Mesodermal cell (in vitro differentiated cells): ENCODE results near the gene EPS15.
"Not testable (repeated sequence)": the region's sequence is repeated elsewhere in the genome, so short reads cannot be mapped to it uniquely, and the experiment has no call there.

Source experiments
- H3K27ac ChIP-seq: 2 replicates; pipeline ENCODE4 v1.7.0; 2013; ENCODE audit warnings: mild to moderate bottlenecking, low read depth, low read length, moderate library complexity; ENCODE audit not compliant: severe bottlenecking
- H3K36me3 ChIP-seq: 2 replicates; pipeline ENCODE4 v1.7.1; 2013; ENCODE audit warnings: mild to moderate bottlenecking, low read length, moderate library complexity; ENCODE audit not compliant: control insufficient read depth, insufficient read depth
- H3K4me1 ChIP-seq: one replicate; pipeline ENCODE4 v1.7.1; 2013; ENCODE audit warnings: mild to moderate bottlenecking, low read length; ENCODE audit not compliant: insufficient read depth, control insufficient read depth, poor library complexity, severe bottlenecking
- H3K4me3 ChIP-seq: 2 replicates; pipeline ENCODE4 v1.7.0; 2013; ENCODE audit warnings: low read length, control low read depth, mild to moderate bottlenecking; ENCODE audit not compliant: insufficient read depth, poor library complexity, severe bottlenecking; ENCODE audit errors: extremely low read depth
- H3K9me3 ChIP-seq: 2 replicates; pipeline ENCODE4 v1.7.1; 2013; ENCODE audit warnings: mild to moderate bottlenecking, low read length, moderate library complexity; ENCODE audit not compliant: control insufficient read depth
- WGBS, 2 experiments: methylation state at CpG; one replicate each; pipeline ENCODE4 v1.1.5; 2013; ENCODE audit warnings: missing lambda C conversion rate in 2 of 2; ENCODE audit not compliant: insufficient coverage in 2 of 2; 5-methylcytosine and 5-hydroxymethylcytosine counted together

The EPS15 gene

DNA sequence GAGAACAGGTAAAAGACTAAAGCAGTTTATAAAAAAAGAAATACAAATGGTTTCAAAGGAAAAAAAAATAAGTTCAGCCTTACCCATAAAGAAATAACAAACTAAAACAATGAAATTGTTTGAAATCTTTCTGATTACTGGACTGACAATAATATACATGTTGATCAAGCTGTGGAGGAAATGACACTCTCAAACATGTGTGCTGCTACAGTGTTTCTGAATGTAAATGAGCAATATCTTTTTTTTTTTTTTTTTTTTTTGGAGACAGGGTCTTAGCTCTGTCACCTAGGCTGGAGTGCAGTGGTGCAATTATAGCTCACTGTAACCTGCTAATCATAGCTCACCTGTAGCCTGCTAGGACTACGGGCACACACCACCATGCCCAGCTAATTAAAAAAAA lies 6.5 kb downstream of the EPS15 start:
- no peak overlapping the region for H3K27ac ChIP-seq
- H3K9me3 ChIP-seq: no peaks in the 10 kb centered on the region
- WGBS, 2 experiments: 67 to 100% methylated on average over 1 of the region's 1 CpG
- H3K36me3 ChIP-seq: no peaks in the 10 kb centered on the region
- H3K4me3 ChIP-seq: no peak overlapping the region
- no peaks in the 10 kb centered on the region for H3K4me1 ChIP-seq

DNA sequence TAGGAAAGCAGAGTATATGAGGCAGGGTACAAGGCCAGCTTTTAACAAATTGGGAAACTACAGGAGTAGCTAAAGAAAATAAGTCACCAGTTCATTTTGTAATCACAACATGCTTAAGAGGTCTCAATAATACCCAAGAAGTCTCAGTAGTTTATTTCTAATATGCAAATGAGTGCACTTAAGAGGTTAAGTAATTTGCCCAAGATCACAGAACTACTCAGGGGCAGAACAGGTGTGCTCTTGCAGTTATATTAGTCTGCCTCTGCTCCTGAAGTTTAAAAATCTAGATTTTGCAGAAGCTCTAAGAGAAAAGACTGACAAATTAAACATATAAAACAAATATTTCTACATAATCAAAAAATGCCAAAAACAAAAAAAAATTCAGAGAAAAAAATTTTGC lies 6.9 kb downstream of the EPS15 start:
- no peak overlapping the region for H3K27ac ChIP-seq
- no peaks in the 10 kb centered on the region for H3K4me1 ChIP-seq
- no peaks in the 10 kb centered on the region for H3K9me3 ChIP-seq
- no peaks in the 10 kb centered on the region for H3K36me3 ChIP-seq
- no peak overlapping the region for H3K4me3 ChIP-seq

DNA sequence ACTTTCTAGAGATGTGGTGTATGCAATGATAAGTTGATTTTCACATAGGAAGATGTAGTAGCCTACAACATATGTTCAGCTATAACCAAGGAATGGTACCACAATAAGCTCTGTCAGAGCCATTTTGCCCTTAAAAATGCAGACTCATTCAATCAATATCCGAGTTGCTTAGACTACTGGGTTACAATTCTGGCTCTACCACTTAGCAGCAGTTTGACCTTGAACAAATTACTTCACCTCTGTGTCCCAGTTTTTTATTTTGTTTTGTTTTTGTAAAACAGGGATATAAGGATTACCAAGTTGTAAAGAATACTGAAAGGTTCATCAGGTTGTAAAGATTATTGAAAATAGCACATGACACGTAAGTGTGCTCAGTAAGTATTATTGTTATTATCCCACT lies 9.3 kb downstream of the EPS15 start:
- Histone ChIP-seq H3K4me3 (no peak overlapping the region), H3K4me1 (no peaks in the 10 kb centered on the region), H3K27ac (no peak overlapping the region), H3K36me3 (peaks cover 3% of the 10 kb centered on the region), H3K9me3 (no peaks in the 10 kb centered on the region)
- WGBS, 2 experiments: 78% methylated on average over 1 of the region's 2 CpGs; no CpG with 5 or more reads in 1 of the 2 experiments

DNA sequence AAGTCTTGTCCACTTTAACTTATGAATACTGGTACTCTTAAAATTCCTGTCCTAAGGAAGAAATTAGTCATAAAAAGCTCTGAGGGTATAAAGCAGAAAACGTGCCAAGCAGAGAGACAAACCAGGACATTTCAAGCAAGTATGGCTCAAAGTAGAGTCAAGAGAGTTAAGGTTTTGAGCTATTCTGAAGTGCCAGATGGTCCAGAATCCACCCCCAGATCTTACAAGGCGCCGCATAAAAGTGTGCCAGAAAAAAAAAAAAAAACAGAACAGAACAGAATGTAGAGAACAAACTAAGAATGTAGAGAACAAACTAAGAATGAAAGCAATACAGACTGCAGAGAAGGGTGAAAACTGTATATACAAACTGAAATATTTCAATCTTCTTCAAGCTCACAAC lies 12.5 kb downstream of the EPS15 start:
- no peak overlapping the region for H3K27ac ChIP-seq
- no peak overlapping the region for H3K4me3 ChIP-seq
- H3K36me3 ChIP-seq: peaks cover 24% of the 10 kb centered on the region
- WGBS, 2 experiments: 43 to 60% methylated on average over 1 of the region's 3 CpGs
- no peaks in the 10 kb centered on the region for H3K9me3 ChIP-seq
- H3K4me1 ChIP-seq: no peaks in the 10 kb centered on the region

DNA sequence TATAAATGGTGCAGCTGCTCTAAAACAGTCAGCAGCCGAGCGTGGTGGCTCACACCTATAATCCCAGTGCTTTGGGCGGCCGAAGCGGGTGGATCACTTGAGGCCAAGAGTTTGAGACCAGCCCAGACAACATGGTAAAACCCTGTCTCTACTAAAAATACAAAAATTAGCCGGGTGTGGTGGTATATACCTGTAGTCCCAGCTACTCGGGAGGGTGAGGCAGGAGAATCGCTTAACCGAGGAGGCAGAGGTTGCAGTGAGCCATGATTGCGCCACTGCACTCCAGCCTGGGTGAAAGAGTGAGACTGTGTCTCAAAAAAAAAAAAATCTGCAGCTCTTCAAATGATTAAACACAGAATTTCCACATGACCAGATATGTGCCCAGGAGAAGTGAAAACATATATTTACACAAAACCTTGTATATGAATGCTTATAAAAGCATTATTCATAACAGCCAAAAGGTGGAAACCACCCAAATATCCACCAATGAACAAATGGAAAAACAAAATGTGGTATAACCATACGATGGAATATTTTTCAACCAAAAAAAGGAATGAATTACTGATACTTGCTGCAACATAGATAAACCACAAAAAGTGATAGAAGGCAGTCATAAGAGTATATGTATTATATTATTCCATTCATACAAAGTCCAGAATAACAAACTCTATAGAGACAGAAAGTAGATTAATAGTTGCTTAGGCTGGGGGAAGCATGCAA lies 14.1 kb downstream of the EPS15 start:
- no peaks in the 10 kb centered on the region for H3K9me3 ChIP-seq
- no peaks in the 10 kb centered on the region for H3K4me1 ChIP-seq
- peaks cover 26% of the 10 kb centered on the region for H3K36me3 ChIP-seq
- WGBS, 2 experiments: 96 to 97% methylated on average over 4 to 7 of the region's 11 CpGs
- H3K27ac ChIP-seq: no peak overlapping the region
- H3K4me3 ChIP-seq: no peak overlapping the region

DNA sequence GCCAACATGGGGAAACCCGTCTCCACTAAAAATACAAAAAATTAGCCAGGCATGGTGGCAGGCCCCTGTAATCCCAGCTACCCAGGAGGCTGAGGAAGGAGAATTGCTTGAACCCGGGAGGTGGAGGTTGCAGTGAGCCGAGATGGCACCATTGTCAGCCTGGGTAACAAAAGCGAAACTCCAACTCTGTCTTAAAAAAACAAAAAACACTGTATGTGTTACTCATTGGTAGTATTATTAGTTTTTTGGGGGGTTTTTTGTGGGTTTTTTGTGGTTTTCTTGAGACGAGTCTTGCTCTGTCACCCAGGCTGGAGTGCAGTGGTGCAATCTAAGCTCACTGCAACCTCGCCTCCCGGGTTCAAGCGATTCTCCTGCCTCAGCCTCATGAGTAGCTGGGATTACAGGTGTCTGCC lies 17.8 kb downstream of the EPS15 start:
- H3K36me3 ChIP-seq: peaks cover 37% of the 10 kb centered on the region
- H3K4me3 ChIP-seq, H3K9me3 ChIP-seq, H3K4me1 ChIP-seq, H3K27ac ChIP-seq: not testable (repeated sequence)
- 94 to 98% methylated on average over 5 to 7 of the region's 8 CpGs for WGBS, 2 experiments

DNA sequence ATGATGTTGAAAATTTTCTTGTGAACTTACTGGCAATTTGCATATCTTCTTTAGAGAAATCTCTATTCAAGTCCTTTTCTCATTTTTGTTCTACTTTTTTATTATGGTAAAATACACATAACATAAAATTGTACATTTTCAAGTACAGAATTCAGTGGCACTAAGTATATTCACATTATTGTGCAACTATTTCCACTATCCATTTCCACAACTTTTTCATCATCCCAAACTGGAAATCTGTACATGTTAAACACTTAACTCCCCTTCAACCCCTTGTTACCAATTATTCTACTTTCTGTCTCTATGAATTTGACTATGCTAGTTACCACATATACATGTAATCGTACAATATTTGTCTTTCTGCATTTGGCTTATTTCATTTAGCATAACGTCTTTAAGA lies 19.4 kb downstream of the EPS15 start:
- Histone ChIP-seq H3K36me3 (peaks cover 33% of the 10 kb centered on the region), H3K4me1 (no peaks in the 10 kb centered on the region), H3K4me3 (no peak overlapping the region), H3K27ac (no peak overlapping the region), H3K9me3 (no peaks in the 10 kb centered on the region)
- 81 to 100% methylated on average over 2 of the region's 2 CpGs for WGBS, 2 experiments

DNA sequence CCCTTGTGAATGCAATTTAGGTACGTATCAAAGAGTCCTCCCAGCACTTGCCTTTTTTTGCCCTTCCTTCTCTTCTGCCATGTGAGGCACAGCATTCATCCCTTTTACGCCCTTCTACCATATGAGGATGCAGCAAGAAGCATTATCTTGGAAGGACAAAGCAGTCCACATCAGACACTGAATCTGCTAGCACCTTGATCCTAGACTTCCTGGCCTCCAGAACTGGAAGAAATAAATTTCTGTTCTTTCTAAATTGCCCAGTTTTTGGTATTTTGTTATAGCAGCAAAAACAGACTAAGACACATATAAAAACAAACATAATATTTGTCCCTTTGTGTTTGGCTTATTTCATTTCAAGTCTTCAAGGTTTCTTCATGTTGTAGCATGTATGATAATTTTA lies 20.1 kb downstream of the EPS15 start:
- 100% methylated on average over 1 of the region's 2 CpGs for WGBS, 2 experiments
- H3K36me3 ChIP-seq: peaks cover 29% of the 10 kb centered on the region
- H3K27ac ChIP-seq: no peak overlapping the region
- H3K4me1 ChIP-seq: no peaks in the 10 kb centered on the region
- no peaks in the 10 kb centered on the region for H3K9me3 ChIP-seq
- H3K4me3 ChIP-seq: no peak overlapping the region

DNA sequence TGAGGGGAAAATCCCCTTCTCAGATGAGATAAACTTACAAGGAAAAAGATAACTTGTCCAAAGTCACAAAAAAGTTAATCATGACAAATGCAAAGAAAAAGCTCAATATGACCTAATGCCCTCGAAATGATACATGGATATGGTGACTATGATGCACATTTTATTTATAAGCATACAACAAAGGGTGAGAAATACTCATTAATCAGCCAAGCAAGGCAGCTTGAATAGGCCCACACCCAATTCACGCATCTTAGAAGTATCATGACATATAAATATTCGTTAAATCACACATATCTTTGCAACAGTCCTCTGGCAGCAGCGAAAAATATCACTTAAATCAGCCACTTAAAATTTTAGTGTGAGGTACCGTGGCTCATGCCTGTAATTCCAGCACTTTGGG lies 21.7 kb downstream of the EPS15 start:
- Histone ChIP-seq H3K4me1 (no peaks in the 10 kb centered on the region), H3K27ac (no peak overlapping the region), H3K4me3 (no peak overlapping the region), H3K36me3 (peaks cover 19% of the 10 kb centered on the region), H3K9me3 (no peaks in the 10 kb centered on the region)
- WGBS, 2 experiments: 98 to 100% methylated on average over 4 of the region's 5 CpGs

DNA sequence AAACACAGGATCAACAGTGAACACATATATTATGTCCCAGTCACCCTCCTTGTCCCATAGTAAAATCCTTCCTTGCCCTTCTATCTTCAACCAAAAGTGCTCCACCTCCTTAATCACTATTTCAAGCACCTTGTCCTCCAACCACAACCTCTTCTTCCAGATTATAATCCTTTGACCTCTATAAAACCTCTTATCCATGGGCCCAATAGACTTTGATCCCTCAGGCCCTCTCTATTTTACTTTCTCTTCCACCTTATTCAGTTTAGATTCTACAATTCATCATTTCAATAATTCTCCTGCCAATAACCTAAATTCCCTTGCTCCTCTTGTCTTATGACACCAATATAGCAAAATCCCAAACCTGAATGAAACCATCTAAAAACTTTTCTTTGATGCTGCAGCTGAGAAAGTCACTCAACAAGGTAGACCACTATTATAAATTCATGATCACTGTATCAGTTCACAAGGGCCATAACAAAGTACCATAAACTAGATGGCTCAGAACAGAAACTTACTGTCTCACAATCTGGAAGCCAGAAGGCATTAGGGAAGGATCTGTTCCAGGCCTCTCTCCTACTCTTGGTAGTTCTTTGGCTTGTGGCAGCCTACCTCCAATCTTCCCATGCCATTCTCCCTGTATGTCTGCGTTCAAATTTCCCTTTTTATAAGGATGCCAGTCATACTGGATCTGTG lies 24.8 kb downstream of the EPS15 start:
- no peaks in the 10 kb centered on the region for H3K9me3 ChIP-seq
- no peaks in the 10 kb centered on the region for H3K4me1 ChIP-seq
- H3K4me3 ChIP-seq: no peak overlapping the region
- 78% methylated on average over 1 of the region's 1 CpG; no CpG with 5 or more reads in 1 of the 2 experiments for WGBS, 2 experiments
- H3K27ac ChIP-seq: no peak overlapping the region
- H3K36me3 ChIP-seq: peaks cover 8% of the 10 kb centered on the region
